ENCODE results near the gene RIF1. TPM values are rescaled to one million over a fixed set of nuclear protein-coding genes. Genes with fewer than 3 reads are reported as not detected.

The RIF1 gene
- total and polyA plus RNA-seq, 9 of the 15 experiments (the other 6 are each of a cell fraction or from before 2014, with no cell fraction given): 11.0 to 109 (median 44.2) TPM

- TF ChIP-seq ETS1 (conservative IDR thresholded peaks at IDR 0.05; ENCODE audit: control insufficient read depth, low read depth, low read length) (peak; percentile 86; the same call in 1 of the 2 replicates), KDM2B (CRISPR knock-in tag; IDR thresholded peaks at IDR 0.05) (no peak), MYNN (IDR thresholded peaks at IDR 0.05) (no peak), MYNN (CRISPR knock-in tag; IDR thresholded peaks at IDR 0.05) (no peak), TCF7 (IDR thresholded peaks at IDR 0.05; ENCODE audit: borderline replicate concordance) (no peak), ZNF76 (CRISPR knock-in tag; IDR thresholded peaks at IDR 0.05; ENCODE audit: borderline replicate concordance) (0 out of 2 replicates have a peak, but pooled peaks have one; percentile 21), NEUROD1 (IDR thresholded peaks at IDR 0.05; ENCODE audit: borderline replicate concordance, low read depth, low read length, partially characterized antibody) (peak; percentile 90), KAT8 (IDR thresholded peaks at IDR 0.05; ENCODE audit: low read depth) (no peak; the same call in 1 of the 2 replicates), PTTG1 (tag; IDR thresholded peaks at IDR 0.05; ENCODE audit: low read depth) (no peak), U2AF2 (optimal IDR thresholded peaks at IDR 0.05; ENCODE audit: low read depth, low read length) (no peak), RHOXF2B (CRISPR knock-in tag; conservative IDR thresholded peaks at IDR 0.05) (no peak), ZBTB7A (IDR thresholded peaks at IDR 0.05; ENCODE audit: borderline replicate concordance, control insufficient read depth, low read depth, low read length) (no peak; the same call in 1 of the 2 replicates), SRSF7 (optimal IDR thresholded peaks at IDR 0.05; ENCODE audit: low read depth, low read length) (no peak), HOMEZ (CRISPR knock-in tag; IDR thresholded peaks at IDR 0.05) (no peak)
- TF ChIP-seq, protein P1, sequence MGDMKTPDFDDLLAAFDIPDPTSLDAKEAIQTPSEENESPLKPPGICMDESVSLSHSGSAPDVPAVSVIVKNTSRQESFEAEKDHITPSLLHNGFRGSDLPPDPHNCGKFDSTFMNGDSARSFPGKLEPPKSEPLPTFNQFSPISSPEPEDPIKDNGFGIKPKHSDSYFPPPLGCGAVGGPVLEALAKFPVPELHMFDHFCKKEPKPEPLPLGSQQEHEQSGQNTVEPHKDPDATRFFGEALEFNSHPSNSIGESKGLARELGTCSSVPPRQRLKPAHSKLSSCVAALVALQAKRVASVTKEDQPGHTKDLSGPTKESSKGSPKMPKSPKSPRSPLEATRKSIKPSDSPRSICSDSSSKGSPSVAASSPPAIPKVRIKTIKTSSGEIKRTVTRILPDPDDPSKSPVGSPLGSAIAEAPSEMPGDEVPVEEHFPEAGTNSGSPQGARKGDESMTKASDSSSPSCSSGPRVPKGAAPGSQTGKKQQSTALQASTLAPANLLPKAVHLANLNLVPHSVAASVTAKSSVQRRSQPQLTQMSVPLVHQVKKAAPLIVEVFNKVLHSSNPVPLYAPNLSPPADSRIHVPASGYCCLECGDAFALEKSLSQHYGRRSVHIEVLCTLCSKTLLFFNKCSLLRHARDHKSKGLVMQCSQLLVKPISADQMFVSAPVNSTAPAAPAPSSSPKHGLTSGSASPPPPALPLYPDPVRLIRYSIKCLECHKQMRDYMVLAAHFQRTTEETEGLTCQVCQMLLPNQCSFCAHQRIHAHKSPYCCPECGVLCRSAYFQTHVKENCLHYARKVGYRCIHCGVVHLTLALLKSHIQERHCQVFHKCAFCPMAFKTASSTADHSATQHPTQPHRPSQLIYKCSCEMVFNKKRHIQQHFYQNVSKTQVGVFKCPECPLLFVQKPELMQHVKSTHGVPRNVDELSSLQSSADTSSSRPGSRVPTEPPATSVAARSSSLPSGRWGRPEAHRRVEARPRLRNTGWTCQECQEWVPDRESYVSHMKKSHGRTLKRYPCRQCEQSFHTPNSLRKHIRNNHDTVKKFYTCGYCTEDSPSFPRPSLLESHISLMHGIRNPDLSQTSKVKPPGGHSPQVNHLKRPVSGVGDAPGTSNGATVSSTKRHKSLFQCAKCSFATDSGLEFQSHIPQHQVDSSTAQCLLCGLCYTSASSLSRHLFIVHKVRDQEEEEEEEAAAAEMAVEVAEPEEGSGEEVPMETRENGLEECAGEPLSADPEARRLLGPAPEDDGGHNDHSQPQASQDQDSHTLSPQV (IDR thresholded peaks at IDR 0.05): no peak
These were observed at the start of gene RIF1 (continued) for GRCh38 chr2:151409601-151410484.

Measured in K562 (cell line).